T-helper 9 cell (primary cell): ENCODE data around the gene SEC16A.
"Not testable (repeated sequence)": the region's sequence is repeated elsewhere in the genome, so short reads cannot be mapped to it uniquely, and the experiment has no call there.

Experiments
- DNase-seq: peaks from one replicate; pipeline ENCODE4 v3.0.0-alpha.2; 2020

Gene SEC16A

GRCh38 chr9:136422876-136423275, 60.0 kb downstream of the SEC16A start:
- no peak for DNase-seq

- no peak for DNase-seq
These were observed 61.0 kb downstream of the SEC16A start for GRCh38 chr9:136421791-136422190.

DNA sequence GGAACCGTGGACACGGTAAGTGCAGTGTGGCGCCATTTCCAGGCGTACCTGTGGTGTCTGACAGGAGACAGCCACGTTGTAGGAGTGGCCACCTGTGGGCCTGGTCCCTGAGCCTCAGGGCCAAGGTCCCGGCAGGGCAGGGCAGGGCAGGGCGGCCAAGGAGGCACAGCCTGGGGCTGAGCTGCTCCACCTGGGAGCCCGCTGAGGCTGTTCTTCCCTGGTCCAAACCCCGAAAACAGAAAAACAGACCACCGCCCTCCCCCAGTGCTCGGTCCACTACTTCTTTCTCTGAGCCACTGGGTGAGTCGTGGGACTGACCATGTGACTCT, 63.8 kb downstream of the SEC16A start:
- DNase-seq: no peak

- DNase-seq: no peak
These were observed 64.4 kb downstream of the SEC16A start for GRCh38 chr9:136418182-136419091.

DNA sequence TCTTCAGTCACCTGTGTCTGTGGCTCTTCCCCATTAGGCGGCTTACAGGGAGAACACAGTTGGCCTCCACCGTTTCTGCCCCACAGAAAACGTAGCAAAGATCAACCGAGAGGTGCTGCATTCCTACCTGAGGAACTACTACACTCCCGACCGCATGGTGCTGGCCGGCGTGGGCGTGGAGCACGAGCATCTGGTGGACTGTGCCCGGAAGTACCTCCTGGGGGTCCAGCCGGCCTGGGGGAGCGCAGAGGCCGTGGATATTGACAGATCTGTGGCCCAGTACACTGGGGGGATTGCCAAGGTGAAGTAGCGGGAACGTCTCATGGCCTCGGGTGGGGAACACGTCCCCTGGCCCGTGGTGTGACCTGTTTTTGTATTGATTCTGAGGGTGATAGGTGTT, 65.9 kb downstream of the SEC16A start:
- DNase-seq: no peak

- DNase-seq: no peak
These were observed 66.4 kb downstream of the SEC16A start for GRCh38 chr9:136416427-136416826.

DNA sequence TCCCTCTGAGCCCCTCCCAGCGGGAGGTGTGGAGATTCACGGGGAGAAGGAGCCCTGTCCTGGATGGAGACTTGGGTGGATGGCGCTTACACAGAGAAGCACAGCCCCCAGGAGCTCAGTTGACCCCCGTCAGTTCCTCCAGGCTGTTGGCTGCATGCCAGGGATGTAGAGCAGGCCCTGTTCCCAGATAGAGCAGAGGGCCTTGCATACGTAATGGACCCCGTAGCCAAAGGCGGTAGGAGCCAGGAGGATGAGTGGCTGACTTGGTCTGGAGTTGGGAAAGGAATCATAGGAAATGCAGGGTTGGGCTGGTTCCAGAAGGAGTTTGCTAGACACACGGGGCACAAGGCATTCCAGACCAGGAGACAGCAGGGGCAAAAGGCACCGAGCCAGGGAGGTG, 69.9 kb downstream of the SEC16A start:
- DNase-seq: no peak

DNA sequence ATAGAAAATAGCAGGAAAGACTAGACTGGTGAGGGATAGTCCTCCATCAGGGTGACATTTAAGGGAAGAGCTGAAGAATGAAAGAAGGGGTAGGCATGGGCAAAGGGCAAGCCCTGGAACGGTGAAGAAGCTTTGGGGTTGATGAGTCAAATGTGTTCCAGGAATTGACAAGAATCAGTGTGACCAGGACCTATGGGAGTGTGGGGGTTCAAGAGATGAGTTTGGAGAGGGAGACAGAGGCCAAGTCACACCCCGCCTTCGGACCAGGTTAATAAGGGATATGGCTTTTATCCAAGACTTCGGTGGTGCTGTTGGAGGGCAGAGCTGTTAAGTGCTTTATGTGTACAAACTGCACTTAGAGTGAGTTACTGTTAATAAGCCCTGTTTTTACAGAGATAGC, 71.5 kb downstream of the SEC16A start:
- no peak for DNase-seq

- DNase-seq: peak; percentile 97
These were observed 72.1 kb downstream of the SEC16A start, which contains the start of the genes ENTR1 and PMPCA for GRCh38 chr9:136410500-136411287. Gene ENTR1, minus strand, starts transcription at chr9:136410614. Its CDS starts 217 bp downstream, at chr9:136410397. Gene PMPCA, plus strand, starts transcription at chr9:136410658. Its CDS starts 11 bp downstream, at chr9:136410669.

DNA sequence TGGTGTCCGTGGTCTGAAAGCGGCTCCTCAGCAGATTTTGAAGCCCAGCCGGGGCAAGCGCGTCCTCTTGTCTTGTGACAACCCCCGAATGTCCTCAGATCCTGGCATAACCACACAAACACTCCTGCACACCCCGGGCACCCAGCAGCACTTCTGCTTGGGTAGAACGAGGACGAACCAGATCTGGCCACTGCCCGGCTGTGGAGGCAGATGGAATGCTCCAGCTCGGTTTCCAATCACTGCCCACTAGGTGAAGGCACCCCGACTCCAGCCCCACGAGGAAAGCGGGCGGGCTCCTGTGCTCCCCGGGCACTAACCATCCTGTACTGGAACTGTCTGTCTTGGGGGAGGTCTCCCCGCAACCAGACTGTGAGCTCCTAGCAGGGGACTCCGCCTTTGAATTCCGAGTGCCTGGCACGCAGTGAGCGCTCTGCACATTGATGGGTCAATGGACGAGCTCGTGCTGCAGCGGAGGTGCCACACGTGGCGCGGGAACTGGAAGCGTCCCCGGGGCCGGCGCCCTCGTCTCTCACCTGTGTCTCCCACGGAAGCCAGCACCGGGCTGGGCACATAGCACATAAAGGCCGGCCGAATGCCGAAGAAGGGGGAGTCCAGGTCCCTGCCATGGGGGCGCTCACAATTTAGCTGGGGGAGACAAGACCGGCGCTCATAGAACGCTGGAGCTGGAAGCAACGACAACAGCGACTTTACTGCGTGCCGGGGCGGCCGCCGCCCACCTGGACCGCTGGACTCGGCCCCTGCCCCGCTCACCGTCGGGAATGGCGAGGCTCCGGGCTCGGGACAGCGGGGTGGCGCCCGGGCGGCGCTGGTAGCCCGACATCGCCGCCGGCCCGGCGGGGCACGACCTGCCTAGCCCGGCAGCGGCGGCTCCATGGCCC, 73.0 kb downstream of the SEC16A start:
- DNase-seq: peak; percentile 21

DNA sequence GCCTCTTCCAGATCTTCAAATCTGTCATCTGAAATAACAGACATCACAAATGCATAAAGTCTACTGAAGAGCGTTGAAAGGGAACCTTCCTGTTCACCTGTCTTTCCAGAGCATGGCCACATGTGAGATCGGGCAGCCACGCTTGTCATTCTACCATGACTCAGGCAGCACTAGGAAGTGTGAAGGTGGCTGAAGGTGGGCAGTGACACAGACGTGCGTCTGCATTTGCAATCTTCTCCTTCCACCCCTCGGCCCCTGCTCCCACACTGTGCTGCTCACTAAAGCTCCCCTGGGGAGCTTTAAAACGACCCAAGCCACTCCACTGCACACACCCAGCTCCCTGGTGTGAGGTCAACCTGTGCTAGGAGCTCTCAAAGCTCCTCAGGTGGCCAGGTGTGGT, 74.9 kb downstream of the SEC16A start:
- no peak for DNase-seq

- not testable (repeated sequence) for DNase-seq
These were observed 75.8 kb downstream of the SEC16A start for GRCh38 chr9:136407061-136407460.

DNA sequence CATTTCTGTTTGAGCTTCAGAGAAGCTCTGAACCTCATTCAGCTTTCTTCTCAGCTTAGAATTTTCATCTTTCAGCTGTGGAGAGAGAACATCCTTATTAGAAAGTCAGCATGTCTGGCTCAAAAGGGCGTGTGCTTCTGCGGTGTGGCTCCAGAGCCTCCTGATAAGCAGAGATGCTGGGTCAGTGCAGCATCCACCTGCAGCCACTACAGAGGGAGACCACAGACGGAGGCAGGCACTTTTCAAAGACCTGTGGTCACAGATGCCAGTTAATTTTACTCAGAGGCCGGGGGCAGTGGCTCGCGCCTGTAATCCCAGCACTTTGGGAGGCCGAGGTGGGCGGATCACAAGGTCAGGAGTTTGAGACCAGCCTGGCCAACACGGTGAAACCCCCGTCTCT, 76.9 kb downstream of the SEC16A start:
- DNase-seq: not testable (repeated sequence)

GRCh38 chr9:136405481-136405880, 77.4 kb downstream of the SEC16A start:
- DNase-seq: no peak

DNA sequence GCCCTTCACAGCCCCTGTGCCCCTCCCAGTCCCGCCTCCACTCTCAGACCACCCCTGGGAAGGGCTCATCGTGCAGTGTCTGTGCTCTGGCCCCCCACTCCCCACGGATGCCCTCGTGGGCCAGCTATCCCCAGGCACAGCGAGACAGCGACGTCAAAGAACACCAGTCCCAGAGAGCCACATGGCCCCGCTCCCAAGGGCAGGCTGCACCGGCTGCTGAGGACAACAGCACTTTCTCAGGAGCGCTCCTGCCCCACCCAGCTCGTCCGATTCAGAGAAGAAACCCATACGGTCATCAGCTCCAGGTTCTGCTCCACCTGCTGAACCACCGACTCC, 78.1 kb downstream of the SEC16A start:
- no peak for DNase-seq

DNA sequence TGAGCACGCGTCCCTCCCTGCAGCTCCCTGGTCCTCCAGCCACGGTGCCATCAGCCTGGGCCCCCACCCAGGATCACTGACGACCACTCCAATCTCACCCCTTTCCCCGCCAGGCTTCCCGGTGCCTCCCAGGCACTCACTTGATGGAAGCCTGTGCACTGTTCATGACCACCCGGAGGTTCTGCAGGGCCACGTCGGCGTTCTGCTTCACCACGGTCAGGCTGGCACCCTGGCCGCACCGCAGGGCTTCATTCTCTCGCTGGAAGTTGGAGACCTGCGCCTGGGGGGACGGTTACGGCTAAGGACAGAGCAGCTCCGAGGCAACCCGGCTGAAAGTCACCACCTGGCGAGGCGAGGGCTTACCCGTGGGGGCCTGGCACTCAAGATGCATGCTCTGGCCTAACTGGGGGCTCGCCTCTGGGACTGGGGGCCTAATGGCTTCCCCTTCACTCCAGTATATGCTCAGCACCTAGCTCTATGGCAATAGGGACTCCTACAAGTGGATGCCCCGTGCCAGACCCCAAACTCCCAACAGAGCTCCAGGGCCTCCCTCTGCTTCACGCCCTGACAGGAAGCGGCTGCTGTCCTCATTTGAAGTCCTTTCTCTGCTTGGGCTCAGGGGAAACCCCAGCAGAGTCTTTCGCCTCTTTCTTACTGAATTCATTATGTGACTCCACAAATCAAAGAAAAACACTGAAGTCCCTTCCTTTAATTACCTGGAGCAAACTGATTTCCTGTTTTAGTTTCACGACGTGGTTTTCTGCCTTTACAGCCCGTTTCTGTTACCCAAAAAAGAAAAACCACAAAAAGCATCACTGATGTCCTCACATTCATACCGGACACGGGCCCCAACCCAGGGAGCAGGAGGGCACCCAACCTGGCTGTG, 78.7 kb downstream of the SEC16A start:
- peak; percentile 26 for DNase-seq

DNA sequence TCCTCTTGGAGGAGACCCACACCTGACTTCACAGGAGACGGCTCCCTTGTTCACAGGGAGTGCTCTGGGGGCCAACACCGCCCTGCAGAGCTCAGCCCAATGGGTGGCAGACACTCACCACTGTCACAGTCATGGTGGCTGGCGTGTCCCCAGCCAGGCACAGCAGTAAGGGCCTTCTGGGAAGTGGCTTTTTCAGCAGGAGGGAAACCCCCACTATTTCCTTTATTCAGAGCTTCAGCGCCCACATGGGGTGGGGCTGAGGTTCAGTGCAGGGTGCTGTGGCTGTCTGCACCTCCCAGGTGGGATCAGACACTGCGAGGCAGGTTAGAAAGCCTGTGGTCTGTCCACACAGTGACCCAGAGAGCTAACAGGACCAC, 79.3 kb downstream of the SEC16A start:
- DNase-seq: peak; percentile 62

DNA sequence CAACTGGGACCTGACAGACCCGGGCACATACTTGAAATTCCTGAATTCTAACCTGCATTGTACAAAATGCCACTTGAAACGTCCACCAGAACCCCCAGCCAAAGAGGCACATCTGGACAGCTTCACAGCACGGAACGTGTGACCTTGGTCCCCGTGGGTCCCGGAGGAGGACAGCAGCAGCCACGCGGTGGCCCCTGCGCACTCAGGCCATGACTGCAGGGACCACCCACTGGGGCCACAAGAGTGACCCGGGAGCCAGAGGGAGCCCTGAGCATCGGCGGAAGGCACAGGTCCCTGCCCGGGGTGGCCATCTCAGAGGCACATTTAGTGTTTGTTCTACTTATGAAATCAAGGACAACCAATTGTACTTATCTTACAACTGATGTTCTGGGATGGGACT, 80.8 kb downstream of the SEC16A start:
- DNase-seq: no peak

DNA sequence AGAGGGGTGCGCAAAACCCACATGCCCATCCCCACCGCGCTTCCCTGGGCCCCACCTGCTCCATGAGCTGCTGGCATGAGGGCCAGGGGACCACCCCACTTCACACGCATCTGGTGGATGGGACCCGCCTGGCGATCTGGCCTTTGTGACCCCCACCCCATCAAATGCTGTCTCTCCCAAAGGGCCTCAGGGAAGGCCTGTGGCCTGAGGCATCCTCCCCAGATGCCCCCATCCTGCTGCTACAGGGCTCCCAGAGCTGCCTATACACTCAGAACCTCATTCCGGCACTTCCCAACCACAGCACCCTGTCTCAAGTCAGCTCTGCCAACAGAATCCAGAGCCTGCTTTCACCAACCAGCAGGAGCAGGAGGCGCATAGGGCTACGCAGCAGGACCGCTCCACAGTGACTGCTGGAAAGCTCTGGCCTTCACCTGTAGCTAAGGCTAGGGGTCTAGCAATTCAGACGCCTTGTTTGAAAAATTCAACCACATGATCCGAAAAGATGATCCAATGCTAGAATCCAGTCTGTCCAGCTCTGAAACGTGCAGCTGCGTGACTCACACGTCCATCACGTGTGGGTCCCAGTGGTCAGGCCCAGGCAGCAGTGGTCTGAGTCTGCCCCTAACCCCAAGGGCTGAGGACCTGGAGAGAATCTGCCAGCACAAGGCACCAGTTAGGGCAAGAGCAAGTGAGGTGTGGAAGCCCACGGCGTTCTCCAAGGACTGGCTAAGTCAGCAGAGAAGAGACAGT, 81.5 kb downstream of the SEC16A start:
- DNase-seq: no peak

GRCh38 chr9:136400038-136400834, 82.6 kb downstream of the SEC16A start, which contains the start of gene SNAPC4:
Gene SNAPC4, minus strand, starts transcription at chr9:136400170. Its CDS starts 1,742 bp downstream, at chr9:136398428.
- peak; percentile 82 for DNase-seq
